ENCODE results near the gene TMEM255B. TPM values are rescaled to one million over a fixed set of nuclear protein-coding genes. Genes with fewer than 3 reads are reported as not detected.

The TMEM255B gene
- total RNA-seq, 1 experiment from 2014 or later: 2.8 TPM

DNA sequence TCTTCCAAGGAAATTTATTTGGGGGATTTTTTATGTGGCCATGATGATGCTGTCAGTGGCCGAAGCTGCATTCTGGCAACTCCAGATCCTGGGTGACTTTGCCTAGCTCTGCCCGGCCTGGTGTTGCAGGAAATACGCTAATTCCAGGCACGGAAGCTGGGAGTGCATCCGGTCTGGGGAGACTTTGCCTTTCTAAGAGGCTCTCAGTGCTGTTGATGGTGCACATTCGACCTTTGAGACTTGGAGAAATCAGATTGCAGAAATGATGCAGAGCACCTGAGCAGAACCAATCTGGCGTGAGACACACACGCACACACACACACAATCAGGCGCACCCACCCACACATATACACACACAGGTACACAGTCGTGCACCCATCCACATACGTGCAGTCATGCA lies 5.9 kb upstream of the TMEM255B start:
- Histone ChIP-seq H3K14ac (ENCODE audit: insufficient read depth, low read length) (no peak overlapping the region), H3T11ph (ENCODE audit: low read length) (no peak overlapping the region), H4K5ac (ENCODE audit: insufficient read length, low read depth, low read length) (no peak overlapping the region), H3K9ac (ENCODE audit: extremely low read depth, insufficient read length, low read length) (no peak overlapping the region), H3K23ac (ENCODE audit: insufficient read length, low read depth, low read length) (no peak overlapping the region), H3K23me2 (ENCODE audit: insufficient read length, low read depth, low read length, poor library complexity, severe bottlenecking) (no peaks in the 10 kb centered on the region), H4K8ac (replicated peaks; ENCODE audit: insufficient read length, low read depth, low read length) (no peak overlapping the region), H3K4me1 (ENCODE audit: insufficient read depth, low read length) (no peaks in the 10 kb centered on the region), H3K56ac (ENCODE audit: insufficient read length, low read depth, low read length) (no peak overlapping the region), H3K27ac (ENCODE audit: insufficient read length, low read depth, low read length) (no peak overlapping the region), H4K20me1 (ENCODE audit: control insufficient read depth, insufficient read depth, insufficient read length) (no peaks in the 10 kb centered on the region), H2AK5ac (ENCODE audit: insufficient read length, low read length) (no peak overlapping the region), H3K4me2 (ENCODE audit: insufficient read depth, insufficient read length, low read length) (no peak overlapping the region), H2AFZ (ENCODE audit: low read length) (no peak overlapping the region), H2BK120ac (ENCODE audit: low read depth, low read length, poor library complexity, severe bottlenecking) (no peak overlapping the region), H2BK15ac (ENCODE audit: low read depth, low read length) (no peak overlapping the region), H2BK20ac (ENCODE audit: low read depth, low read length, poor library complexity, severe bottlenecking) (no peak overlapping the region), H3K79me2 (ENCODE audit: insufficient read depth, low read length) (no peaks in the 10 kb centered on the region), H3K27me3 (ENCODE audit: insufficient read depth, low read length) (no peaks in the 10 kb centered on the region; the same call in 1 of the 2 replicates), H3K4ac (ENCODE audit: low read depth, low read length) (no peak overlapping the region), H4K91ac (ENCODE audit: insufficient read length, low read depth, low read length) (no peak overlapping the region), H3K18ac (ENCODE audit: insufficient read length, low read depth, low read length) (no peak overlapping the region), H3K79me1 (ENCODE audit: insufficient read depth, low read depth, low read length, poor library complexity, severe bottlenecking) (no peaks in the 10 kb centered on the region), H2BK12ac (ENCODE audit: insufficient read length, low read depth, low read length) (no peak overlapping the region), H2BK5ac (ENCODE audit: insufficient read length, low read length) (no peak overlapping the region), H3K9me3 (ENCODE audit: control insufficient read depth, low read depth, low read length) (no peaks in the 10 kb centered on the region)
- Mint-ChIP-seq H3K27ac (no peak overlapping the region), H3K36me3 (ENCODE audit: insufficient read depth in 1 of 3, low read depth in 3 of 3) (peaks cover 0 to 10% (median 3%) of the 10 kb centered on the region in 3 experiments; a peak in 3 of 7 replicates), H3K4me1 (peaks cover under 1 to 3% of the 10 kb centered on the region in 2 experiments), H3K4me3 (no peak overlapping the region), H3K9me3 (peaks cover 10 to 18% of the 10 kb centered on the region in 2 experiments; a peak in 4 of 5 replicates), H3K27me3 (ENCODE audit: low read depth) (peaks cover 22% of the 10 kb centered on the region)
- no peak for DNase-seq
- no CpG with 5 or more reads among the region's 11 CpGs for WGBS (ENCODE audit: extremely low coverage, insufficient read length, low lambda C conversion rate)
- TF ChIP-seq, protein P1, sequence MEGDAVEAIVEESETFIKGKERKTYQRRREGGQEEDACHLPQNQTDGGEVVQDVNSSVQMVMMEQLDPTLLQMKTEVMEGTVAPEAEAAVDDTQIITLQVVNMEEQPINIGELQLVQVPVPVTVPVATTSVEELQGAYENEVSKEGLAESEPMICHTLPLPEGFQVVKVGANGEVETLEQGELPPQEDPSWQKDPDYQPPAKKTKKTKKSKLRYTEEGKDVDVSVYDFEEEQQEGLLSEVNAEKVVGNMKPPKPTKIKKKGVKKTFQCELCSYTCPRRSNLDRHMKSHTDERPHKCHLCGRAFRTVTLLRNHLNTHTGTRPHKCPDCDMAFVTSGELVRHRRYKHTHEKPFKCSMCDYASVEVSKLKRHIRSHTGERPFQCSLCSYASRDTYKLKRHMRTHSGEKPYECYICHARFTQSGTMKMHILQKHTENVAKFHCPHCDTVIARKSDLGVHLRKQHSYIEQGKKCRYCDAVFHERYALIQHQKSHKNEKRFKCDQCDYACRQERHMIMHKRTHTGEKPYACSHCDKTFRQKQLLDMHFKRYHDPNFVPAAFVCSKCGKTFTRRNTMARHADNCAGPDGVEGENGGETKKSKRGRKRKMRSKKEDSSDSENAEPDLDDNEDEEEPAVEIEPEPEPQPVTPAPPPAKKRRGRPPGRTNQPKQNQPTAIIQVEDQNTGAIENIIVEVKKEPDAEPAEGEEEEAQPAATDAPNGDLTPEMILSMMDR (conservative IDR thresholded peaks at IDR 0.05): no peak

All from H9 (cell line).